ENCODE data around the gene GLOD4. TPM values are rescaled to one million over a fixed set of nuclear protein-coding genes. Genes with fewer than 3 reads are reported as not detected.
"Not testable (repeated sequence)": the region's sequence is repeated elsewhere in the genome, so short reads cannot be mapped to it uniquely, and the experiment has no call there.

Gene GLOD4
- total and polyA plus RNA-seq, 5 donors, result 23.6 to 42.9 (median 32.6) TPM

GRCh38 chr17:791829-792228 lies 9.7 kb upstream of the GLOD4 start:
- Histone ChIP-seq H3K27ac (ENCODE audit: low read length) (no peak overlapping the region), H3K9me3 (ENCODE audit: control insufficient read depth, low read length) (no peaks in the 10 kb centered on the region), H3K4me1 (ENCODE audit: control insufficient read depth, insufficient read depth, low read length) (no peaks in the 10 kb centered on the region), H3K4me3 (ENCODE audit: low read length) (no peak overlapping the region), H3K27me3 (ENCODE audit: control insufficient read depth, insufficient read depth) (no peaks in the 10 kb centered on the region)
- DNase-seq (no peak), ATAC-seq (no peak)
- intact Hi-C loops (cut with DNase I), result loop anchor here in 1 of 4 donors (10.0 kb wide), 1 partner anchor 263 kb away; no protein-coding TSS in a partner anchor
- 84% methylated on average over 19 of the region's 19 CpGs for WGBS

- not testable (repeated sequence) for H3K4me3 ChIP-seq (ENCODE audit: low read length); H3K27me3 ChIP-seq (ENCODE audit: control insufficient read depth, insufficient read depth); H3K4me1 ChIP-seq (ENCODE audit: control insufficient read depth, insufficient read depth, low read length); DNase-seq; H3K9me3 ChIP-seq (ENCODE audit: control insufficient read depth, low read length)
- peak overlapping the region; percentile 41 for H3K27ac ChIP-seq (ENCODE audit: low read length)
- 54% methylated on average over 10 of the region's 12 CpGs for WGBS
- peak in 1 of 2 donors; percentile 42 for ATAC-seq
- intact Hi-C loops (cut with DNase I), result loop anchor here in 1 of 4 donors (10.0 kb wide), 1 partner anchor 264 kb away; no protein-coding TSS in a partner anchor
Measured at GRCh38 chr17:790874-791247, 8.8 kb upstream of the GLOD4 start.

GRCh38 chr17:789931-790873 lies 8.1 kb upstream of the GLOD4 start:
- DNase-seq, result peak; percentile 75 to 82 (median 80)
- not testable (repeated sequence) for H3K27me3 ChIP-seq (ENCODE audit: control insufficient read depth, insufficient read depth); H3K27ac ChIP-seq (ENCODE audit: low read length); H3K4me3 ChIP-seq (ENCODE audit: low read length); H3K9me3 ChIP-seq (ENCODE audit: control insufficient read depth, low read length); H3K4me1 ChIP-seq (ENCODE audit: control insufficient read depth, insufficient read depth, low read length)
- intact Hi-C loops (cut with DNase I), result loop anchor here in 1 of 4 donors (10.0 kb wide), 1 partner anchor 265 kb away; no protein-coding TSS in a partner anchor
- 46% methylated on average over 37 of the region's 38 CpGs for WGBS
- ATAC-seq, result peak; percentile 67 to 78

GRCh38 chr17:789160-789840 lies 7.2 kb upstream of the GLOD4 start:
- Histone ChIP-seq H3K27me3 (ENCODE audit: control insufficient read depth, insufficient read depth) (no peaks in the 10 kb centered on the region), H3K9me3 (ENCODE audit: control insufficient read depth, low read length) (no peaks in the 10 kb centered on the region), H3K4me3 (ENCODE audit: low read length) (no peak overlapping the region), H3K4me1 (ENCODE audit: control insufficient read depth, insufficient read depth, low read length) (no peaks in the 10 kb centered on the region), H3K27ac (ENCODE audit: low read length) (no peak overlapping the region)
- no peak for ATAC-seq
- DNase-seq, result no peak
- 87% methylated on average over 14 of the region's 14 CpGs for WGBS
- intact Hi-C loops (cut with DNase I), result no loop called here

- no peak for ATAC-seq
- no peaks in the 10 kb centered on the region for H3K27me3 ChIP-seq (ENCODE audit: control insufficient read depth, insufficient read depth)
Measured at GRCh38 chr17:788551-788950, 6.5 kb upstream of the GLOD4 start.

GRCh38 chr17:787641-788221 lies 5.7 kb upstream of the GLOD4 start:
- DNase-seq, result peak in 1 of 3 donors; percentile 40
- H3K9me3 ChIP-seq (ENCODE audit: control insufficient read depth, low read length), result no peaks in the 10 kb centered on the region
- ATAC-seq, result no peak
- no peak overlapping the region for H3K27ac ChIP-seq (ENCODE audit: low read length)
- no peak overlapping the region for H3K4me3 ChIP-seq (ENCODE audit: low read length)
- intact Hi-C loops (cut with DNase I), result no loop called here
- WGBS, result 92% methylated on average over 12 of the region's 12 CpGs
- H3K27me3 ChIP-seq (ENCODE audit: control insufficient read depth, insufficient read depth), result no peaks in the 10 kb centered on the region
- peaks cover 4% of the 10 kb centered on the region for H3K4me1 ChIP-seq (ENCODE audit: control insufficient read depth, insufficient read depth, low read length)

More at GRCh38 chr17:788551-788950, 6.5 kb upstream of the GLOD4 start:
- Histone ChIP-seq H3K9me3 (ENCODE audit: control insufficient read depth, low read length) (no peaks in the 10 kb centered on the region), H3K4me3 (ENCODE audit: low read length) (no peak overlapping the region), H3K27ac (ENCODE audit: low read length) (no peak overlapping the region), H3K4me1 (ENCODE audit: control insufficient read depth, insufficient read depth, low read length) (no peaks in the 10 kb centered on the region)
- intact Hi-C loops (cut with DNase I), result no loop called here
- no peak for DNase-seq
- WGBS, result 88% methylated on average over 4 of the region's 4 CpGs

- H3K27ac ChIP-seq (ENCODE audit: low read length); H3K27me3 ChIP-seq (ENCODE audit: control insufficient read depth, insufficient read depth); H3K4me3 ChIP-seq (ENCODE audit: low read length); H3K4me1 ChIP-seq (ENCODE audit: control insufficient read depth, insufficient read depth, low read length); ATAC-seq; H3K9me3 ChIP-seq (ENCODE audit: control insufficient read depth, low read length); intact Hi-C loops (cut with DNase I); DNase-seq: not testable (repeated sequence)
- 97% methylated on average over 7 of the region's 7 CpGs for WGBS
Measured at GRCh38 chr17:785901-786300, 3.8 kb upstream of the GLOD4 start.

- Histone ChIP-seq H3K27me3 (ENCODE audit: control insufficient read depth, insufficient read depth) (no peaks in the 10 kb centered on the region), H3K4me3 (ENCODE audit: low read length) (no peak overlapping the region), H3K27ac (ENCODE audit: low read length) (no peak overlapping the region), H3K9me3 (ENCODE audit: control insufficient read depth, low read length) (no peaks in the 10 kb centered on the region), H3K4me1 (ENCODE audit: control insufficient read depth, insufficient read depth, low read length) (peaks cover 4% of the 10 kb centered on the region)
- intact Hi-C loops (cut with DNase I), result loop anchor here in 1 of 4 donors (5.0 kb wide), 1 partner anchor 213 kb away; the partner anchor contains the start of gene TIMM22
- WGBS, result 69% methylated on average over 3 of the region's 3 CpGs
- ATAC-seq (no peak), DNase-seq (no peak)
Measured at GRCh38 chr17:784143-784542, 2.1 kb upstream of the GLOD4 start.

GRCh38 chr17:778096-778495 lies 4.0 kb downstream of the GLOD4 start:
- 93% methylated on average over 11 of the region's 11 CpGs for WGBS

GRCh38 chr17:774313-774584 lies 7.8 kb downstream of the GLOD4 start:
- Histone ChIP-seq H3K9me3 (ENCODE audit: control insufficient read depth, low read length) (no peaks in the 10 kb centered on the region), H3K27me3 (ENCODE audit: control insufficient read depth, insufficient read depth) (no peaks in the 10 kb centered on the region), H3K4me3 (ENCODE audit: low read length) (no peak overlapping the region), H3K27ac (ENCODE audit: low read length) (no peak overlapping the region), H3K4me1 (ENCODE audit: control insufficient read depth, insufficient read depth, low read length) (no peaks in the 10 kb centered on the region)
- no peak for ATAC-seq
- 93% methylated on average over 5 of the region's 5 CpGs for WGBS
- intact Hi-C loops (cut with DNase I), result no loop called here
- no peak for DNase-seq

More at GRCh38 chr17:778096-778495, 4.0 kb downstream of the GLOD4 start:
- no peak overlapping the region for H3K4me3 ChIP-seq (ENCODE audit: low read length)
- intact Hi-C loops (cut with DNase I), result no loop called here
- no peak overlapping the region for H3K27ac ChIP-seq (ENCODE audit: low read length)
- DNase-seq, result no peak
- ATAC-seq, result no peak
- no peaks in the 10 kb centered on the region for H3K9me3 ChIP-seq (ENCODE audit: control insufficient read depth, low read length)
- H3K4me1 ChIP-seq (ENCODE audit: control insufficient read depth, insufficient read depth, low read length), result peaks cover 2% of the 10 kb centered on the region
- no peaks in the 10 kb centered on the region for H3K27me3 ChIP-seq (ENCODE audit: control insufficient read depth, insufficient read depth)
